NCI-H82 treated with DMSO at 0.1 percent for 48 hours (cell line): ENCODE measurements around the gene TALDO1.

ENCODE experiments used
- DNase-seq: peaks from one replicate; lab custom pipeline; 2025; ENCODE audit not compliant: unreplicated experiment; lab: John Stamatoyannopoulos, UW

TALDO1 gene

DNA sequence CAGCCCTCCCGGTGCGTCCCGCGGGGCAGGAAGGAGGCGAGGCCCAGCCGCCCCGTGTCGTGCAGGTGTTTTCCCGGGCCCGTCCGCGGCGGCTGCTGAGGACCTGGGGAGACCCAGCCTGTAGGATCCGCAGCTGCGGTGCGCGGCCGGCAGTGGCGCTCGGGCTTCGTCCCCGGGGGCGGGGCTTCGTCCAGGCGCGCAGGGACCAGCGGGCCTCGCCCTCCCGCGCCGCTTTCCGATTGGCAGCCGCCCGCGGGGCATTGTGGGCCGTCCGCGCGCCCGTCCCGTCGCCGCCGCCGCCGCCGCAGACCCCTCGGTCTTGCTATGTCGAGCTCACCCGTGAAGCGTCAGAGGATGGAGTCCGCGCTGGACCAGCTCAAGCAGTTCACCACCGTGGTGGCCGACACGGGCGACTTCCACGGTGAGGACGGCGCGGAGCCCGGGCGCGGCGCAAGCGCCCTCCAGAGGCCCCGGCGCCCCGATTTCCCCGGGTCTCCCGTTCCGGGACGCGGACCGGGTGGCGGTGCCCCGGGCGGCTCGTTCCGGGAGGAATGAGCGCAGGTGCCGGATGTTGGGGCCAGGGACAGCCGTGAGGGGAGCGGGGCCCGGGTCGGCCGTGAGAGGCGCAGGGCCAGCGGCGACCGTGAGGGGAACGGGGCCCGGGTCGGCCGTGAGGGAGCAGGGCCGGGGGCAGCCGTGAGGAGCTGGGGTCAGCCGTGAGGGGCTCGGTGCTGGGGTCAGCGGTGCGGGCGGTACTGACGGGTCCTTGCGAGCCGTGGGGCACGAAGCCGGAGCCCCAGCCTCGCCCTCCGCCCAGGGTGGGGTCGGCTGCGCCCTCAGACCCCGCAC, at the start of gene TALDO1:
Gene TALDO1, plus strand, starts transcription at position 307 of the 849 bp plus-strand sequence. Its CDS starts 18 bp downstream, at position 325.
- DNase-seq: peak; percentile 47

- no peak for DNase-seq
Observed at GRCh38 chr11:697811-698311, 49.4 kb upstream of the TALDO1 start.

DNA sequence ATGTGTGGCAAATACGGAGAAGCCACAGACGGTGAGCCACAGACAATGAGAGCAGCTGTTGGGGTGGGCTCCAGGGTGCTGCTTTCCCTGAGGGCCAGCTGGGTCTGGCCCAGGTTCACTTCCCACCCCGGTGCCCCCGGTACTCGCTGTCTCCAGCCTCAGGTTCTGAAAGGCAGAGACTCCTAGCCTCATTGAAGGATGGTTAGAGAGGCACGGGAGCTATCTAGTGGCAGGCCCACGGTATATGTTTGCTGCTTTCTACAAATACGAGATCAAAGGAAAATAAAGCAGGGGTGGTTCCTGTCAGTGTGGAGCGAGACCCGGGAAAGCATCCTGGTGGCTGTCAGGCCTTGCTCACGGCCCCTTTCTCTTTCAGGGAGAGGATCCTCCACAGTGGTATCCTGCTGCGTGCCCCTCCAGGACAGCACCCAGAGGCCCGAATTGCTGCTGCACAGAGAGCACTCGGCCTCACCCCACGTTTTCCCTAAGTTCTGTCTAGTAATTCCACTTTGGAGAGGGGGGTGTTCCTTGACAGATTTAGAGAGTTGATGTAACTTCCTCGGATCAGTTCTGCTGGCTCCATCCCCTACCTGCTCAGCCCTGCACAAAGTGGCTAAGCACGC, 48.7 kb upstream of the TALDO1 start:
- DNase-seq: no peak

DNA sequence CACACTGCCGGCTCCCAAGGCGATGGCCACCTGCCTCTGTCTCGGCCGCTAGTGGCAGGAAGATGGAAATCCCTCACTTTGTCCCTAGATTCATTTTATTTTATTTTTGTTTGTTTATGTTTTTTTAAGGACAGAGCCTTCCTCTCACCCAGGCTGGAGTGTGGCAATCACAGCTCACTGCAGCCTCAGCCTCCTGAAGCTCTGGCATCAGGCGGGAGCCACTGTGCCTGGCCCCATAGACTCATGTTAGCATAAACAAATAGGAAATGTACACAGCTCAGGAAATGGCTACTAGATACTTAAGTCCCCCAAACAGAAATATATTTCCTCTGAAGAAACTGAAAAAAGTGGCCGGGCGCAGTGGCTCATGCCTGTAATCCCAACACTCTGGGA, 48.2 kb upstream of the TALDO1 start:
- DNase-seq: no peak

GRCh38 chr11:699753-700152, 47.5 kb upstream of the TALDO1 start:
- DNase-seq: no peak

GRCh38 chr11:701741-702461, 45.4 kb upstream of the TALDO1 start:
- DNase-seq: no peak

DNA sequence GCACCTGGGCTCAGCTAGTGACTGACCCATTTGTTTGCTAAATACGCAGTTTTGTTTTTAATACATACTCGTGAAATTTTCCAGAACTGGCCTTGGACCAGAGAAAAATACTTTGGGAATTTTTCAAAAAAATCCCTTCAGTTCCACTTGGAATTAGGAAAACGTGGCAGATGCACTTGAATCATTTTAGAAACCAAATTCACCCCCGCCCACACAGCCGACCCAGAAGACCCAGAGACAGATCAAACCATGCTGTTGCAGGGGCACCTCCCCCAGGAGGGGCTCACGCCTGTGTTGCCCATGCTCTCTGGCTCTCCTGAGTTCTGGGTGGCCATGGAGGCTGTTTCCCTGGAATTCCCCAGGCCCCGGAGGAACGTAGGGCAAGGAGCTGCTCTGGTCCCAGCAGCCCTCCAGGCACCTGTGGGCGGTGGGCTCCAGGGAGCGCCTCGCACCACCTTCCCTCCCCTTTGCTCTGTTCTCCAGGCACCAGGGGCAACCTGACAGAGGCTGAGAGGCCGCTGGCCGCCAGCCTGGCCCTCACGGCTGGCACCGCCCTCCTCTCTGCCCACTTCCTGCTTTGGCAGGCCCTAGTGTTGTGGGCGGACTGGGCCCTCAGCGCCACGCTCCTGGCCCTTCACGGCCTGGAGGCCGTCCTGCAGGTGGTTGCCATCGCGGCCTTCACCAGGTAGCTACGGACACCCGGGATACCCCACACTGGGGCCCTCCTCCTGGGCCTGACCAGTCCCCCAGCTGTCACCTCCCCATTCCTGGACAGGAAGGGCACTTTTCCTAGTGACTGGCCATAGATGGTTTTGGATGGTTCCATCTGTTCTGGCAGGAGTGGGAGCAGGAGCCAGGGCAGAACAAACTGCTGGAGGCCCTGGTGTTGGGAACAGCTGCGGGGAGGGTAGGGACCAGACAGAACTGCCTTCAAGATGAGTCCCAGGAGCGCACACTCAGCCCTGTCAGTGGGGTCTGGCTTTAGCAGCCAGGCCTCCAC, 44.5 kb upstream of the TALDO1 start:
- DNase-seq: no peak

DNA sequence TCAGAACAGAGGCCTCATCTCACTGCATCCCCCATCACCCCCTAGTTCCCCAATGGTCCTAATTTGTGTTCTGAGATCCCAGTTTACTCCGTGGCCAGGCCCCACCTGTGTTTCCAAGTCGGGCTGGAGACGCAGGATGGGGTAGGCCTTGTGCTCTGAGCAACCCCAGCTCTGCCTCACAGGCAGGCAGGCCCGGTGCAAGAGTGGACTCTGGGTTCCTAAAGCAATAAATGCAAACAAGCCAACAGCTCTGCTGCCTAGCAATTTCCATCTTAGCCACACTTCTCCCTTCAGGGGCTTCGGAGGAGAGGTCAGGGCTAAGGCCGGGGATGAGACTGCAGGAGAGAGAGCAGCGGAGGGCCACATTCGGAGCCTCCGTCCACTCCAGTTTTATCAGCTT, 43.8 kb upstream of the TALDO1 start:
- no peak for DNase-seq

DNA sequence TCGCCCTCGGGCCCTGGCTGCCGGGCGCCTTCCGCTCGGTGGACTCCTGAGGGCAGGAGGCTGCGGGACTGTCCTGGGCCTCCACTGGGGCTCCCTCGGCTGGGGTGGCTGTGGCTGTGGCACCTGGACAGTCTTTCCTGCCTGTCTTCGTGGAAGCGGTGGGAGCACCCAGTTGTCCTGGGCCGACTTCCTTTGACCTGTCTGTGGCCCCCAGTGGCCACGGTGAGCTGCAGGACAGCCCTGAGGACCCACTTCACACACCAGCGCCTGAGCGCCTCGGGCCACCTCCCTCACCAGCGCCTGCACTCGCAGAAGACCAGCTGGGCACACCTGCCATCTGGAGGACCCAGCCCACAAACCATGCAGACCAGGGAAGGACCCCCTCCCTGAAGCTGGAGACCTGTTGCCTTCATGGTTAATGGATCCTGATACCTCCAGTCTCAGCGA, 43.0 kb upstream of the TALDO1 start:
- no peak for DNase-seq

GRCh38 chr11:704781-705645, 42.3 kb upstream of the TALDO1 start:
- no peak for DNase-seq

- DNase-seq: no peak
Observed at GRCh38 chr11:705646-706438, 41.4 kb upstream of the TALDO1 start, which contains the start of gene EPS8L2. EPS8L2 (plus strand) TSS chr11:706231; CDS start chr11:709408, 3,177 bp downstream.

DNA sequence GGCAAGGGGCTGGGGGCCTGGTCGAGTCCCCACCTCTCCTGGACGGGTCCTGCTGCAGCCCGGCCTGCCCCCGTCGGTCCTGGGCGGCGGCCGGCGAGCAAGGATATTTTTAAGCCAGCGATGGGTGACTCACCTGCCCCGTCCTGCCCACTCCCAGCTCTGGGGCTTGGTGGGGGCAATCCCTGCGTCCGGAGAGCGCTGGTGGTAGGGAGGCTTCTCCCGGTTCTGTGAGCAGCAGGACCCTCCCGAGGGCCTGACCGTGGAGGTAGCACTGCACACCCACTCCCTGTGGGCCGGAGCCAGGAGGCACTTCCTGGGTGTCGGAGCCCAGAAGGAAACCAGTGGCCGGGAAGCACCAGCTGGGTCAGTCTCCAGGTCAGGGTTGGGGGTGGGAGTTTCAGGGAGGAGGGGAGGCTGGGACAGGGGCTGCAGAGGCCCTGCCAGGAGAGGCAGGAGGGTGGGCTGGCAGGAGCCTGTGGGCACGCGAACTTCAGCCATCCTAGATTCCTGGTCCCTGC, 40.8 kb upstream of the TALDO1 start:
- no peak for DNase-seq

DNA sequence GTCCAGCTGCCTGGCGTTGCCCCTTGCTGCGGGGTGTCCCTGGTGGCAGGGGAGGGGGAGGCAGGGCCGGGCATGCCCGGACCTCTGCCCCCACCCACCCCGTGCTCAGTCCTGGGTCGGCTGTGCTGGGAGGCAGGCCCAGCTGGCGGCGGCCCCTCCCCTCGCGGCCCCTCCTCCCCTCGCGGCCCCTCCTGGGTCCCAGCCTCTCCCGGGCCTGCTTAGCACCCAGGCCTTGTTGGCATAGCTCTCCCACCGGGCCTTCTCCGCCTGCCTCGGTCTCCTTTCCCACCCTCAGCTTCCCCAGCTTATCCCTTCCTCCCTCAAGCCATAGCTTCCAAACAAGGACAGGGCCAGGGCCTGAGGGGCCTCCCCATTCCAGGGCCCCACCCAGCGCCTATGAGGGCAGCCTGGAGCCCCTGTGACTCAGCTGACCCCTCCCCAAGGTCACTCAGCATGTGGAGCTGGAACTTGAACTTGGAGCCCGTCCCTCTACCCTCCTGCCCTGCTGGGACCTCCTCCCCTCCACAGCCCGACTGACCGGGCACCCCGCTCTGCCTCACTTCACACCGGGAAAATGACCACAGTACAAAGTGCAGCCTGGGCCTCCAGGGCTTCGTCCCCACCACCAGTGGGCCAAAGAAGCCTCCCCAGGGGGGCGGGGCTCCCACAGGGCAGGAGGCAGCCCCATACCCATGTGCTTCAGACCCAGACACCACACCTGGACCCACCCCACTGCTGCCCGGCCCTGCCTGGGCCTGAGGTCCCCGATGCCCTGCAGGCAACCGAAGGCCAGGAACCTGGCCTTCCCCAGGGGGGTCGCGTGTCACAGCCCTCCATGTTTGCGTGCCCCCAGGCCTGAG, 40.1 kb upstream of the TALDO1 start:
- no peak for DNase-seq

DNA sequence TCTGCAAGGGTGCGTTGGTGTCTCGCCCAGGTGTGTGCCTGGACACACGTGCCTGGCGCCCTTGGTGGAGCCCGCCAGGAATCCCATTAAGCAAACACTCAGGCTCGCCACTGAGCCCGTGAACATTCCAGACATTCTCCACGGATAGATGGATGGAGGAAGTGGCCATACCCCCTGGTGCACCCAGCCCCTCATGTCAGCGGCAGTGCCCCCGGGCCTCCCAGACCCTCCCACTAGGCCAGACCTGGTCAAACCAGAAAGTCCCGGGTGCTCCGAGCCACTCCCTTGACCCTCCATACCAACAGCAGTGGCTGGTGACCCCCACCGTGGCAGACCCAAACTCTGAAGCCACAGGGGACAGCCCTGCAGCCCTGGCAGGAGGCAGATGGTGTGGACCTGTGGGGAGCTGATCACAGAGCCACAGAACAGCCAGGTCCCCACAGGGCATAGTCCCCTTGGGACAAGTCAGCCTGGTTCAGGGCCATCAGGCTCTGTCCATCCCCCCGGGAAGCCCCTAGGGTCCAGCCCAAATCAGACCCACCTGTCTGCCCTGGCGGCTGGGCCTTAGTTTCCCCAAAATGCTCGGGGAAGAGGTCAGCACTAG, 39.3 kb upstream of the TALDO1 start:
- DNase-seq: no peak

- no peak for DNase-seq
Observed at GRCh38 chr11:708511-708910, 38.8 kb upstream of the TALDO1 start.

GRCh38 chr11:709109-709997, 37.9 kb upstream of the TALDO1 start:
- no peak for DNase-seq
